NCI-H2107 treated with DMSO at 0.1 percent for 48 hours (cell line): ENCODE results near the gene EIF2B5.
"Not testable (repeated sequence)": the region's sequence is repeated elsewhere in the genome, so short reads cannot be mapped to it uniquely, and the experiment has no call there.

Experiments used
- DNase-seq: peaks from one replicate; lab custom pipeline; 2025; ENCODE audit not compliant: unreplicated experiment; lab: John Stamatoyannopoulos, UW

Gene EIF2B5

GRCh38 chr3:184145111-184145524 is 10.0 kb downstream of the EIF2B5 start:
- peak; percentile 85 for DNase-seq

- no peak for DNase-seq
Observed at GRCh38 chr3:184145751-184146270, 10.7 kb downstream of the EIF2B5 start.

- DNase-seq = no peak
Observed at GRCh38 chr3:184148076-184148475, 12.9 kb downstream of the EIF2B5 start.

GRCh38 chr3:184149123-184149522 is 14.0 kb downstream of the EIF2B5 start:
- DNase-seq = no peak

- not testable (repeated sequence) for DNase-seq
Observed at GRCh38 chr3:184149770-184150169, 14.6 kb downstream of the EIF2B5 start.

- DNase-seq = no peak
Observed at GRCh38 chr3:184154885-184155643, 19.9 kb downstream of the EIF2B5 start, which contains the start of gene DVL3. Gene DVL3, plus strand, starts transcription at chr3:184155377. Its CDS starts 259 bp downstream, at chr3:184155636.

GRCh38 chr3:184155644-184156521 is 20.7 kb downstream of the EIF2B5 start:
- peak; percentile 36 for DNase-seq

DNA sequence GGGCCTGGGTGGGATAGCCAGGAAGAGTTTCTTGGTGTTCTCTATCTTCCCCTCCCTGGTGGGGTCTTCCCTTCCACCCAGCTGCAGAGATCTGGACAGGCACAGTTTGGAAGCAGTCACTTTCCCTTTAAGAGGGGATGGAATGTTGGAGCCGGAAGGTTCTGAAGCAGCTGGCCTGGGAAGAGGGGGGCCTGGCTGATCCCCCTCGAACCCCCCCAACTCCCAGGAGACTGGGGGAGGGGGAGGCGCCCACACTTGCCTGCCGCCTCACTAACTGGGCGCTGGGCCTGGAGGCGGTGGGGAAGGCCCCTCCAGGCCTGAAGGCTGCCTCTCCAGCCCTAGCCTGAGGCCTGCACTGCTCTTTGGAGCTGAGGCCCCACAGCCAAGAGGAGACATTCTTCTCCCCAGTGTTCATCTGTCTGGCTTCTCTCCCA is 21.4 kb downstream of the EIF2B5 start:
- peak; percentile 81 for DNase-seq

DNA sequence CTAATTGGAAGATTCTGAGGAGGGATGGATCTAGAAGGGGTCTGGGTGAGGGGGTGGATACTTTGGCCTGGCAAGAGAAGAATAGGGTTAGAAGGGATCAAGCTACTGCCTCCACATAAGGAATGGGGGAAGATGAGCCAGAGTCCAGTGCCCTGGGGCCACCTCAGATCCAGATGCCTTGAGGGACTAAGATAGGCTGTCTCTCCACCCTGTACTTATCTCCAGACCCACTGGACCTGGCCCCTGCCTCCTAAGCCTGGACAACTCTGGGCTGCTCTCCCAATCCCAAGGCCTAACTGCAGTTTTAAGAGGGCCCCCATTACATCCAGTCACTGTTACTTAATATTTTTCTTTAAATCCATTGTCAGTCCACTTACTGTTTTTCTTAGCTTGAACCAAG is 22.0 kb downstream of the EIF2B5 start:
- no peak for DNase-seq

DNA sequence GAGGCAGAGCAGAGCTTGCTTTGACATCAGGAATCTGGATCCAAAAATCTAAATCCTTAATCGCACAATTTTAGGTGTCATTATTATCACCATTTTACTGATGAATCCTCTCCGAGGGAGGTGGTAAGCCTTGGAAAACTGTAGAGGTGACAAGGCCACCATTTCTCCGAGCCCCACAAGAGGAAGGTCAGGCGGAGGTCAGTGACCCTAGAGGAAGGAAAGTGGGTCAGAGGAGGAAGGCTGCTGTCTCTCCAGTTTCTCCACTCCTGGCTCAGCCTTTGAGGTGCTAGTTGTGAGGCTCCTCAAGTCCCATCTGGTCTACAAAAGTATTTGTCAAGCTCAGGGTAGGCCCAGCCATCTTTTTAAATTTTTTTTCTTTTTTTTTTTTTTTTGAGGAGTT is 23.2 kb downstream of the EIF2B5 start:
- no peak for DNase-seq

GRCh38 chr3:184160456-184160855 is 25.3 kb downstream of the EIF2B5 start:
- no peak for DNase-seq

DNA sequence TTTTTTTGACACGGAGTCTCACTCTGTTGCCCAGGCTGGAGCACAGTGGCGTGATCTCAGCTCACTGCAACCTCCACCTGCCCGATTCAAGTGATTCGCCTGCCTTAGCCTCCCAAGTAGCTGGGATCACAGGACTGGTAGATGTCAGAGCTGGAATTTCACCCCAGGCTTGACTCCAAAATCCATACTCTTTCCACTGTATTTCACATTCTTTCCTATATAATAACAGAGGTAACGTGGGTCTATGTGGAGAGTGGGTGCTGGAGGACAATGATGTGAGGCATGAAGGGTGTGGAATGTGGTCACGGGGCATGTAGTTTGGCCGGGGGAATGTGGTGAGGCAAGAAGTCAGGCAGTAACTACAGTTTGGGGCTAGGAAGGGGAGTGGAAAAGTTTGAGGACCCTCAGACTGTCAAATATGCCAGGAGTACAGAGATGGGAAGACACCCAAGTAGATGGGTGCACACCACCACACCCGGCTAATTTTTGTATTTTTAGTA is 27.5 kb downstream of the EIF2B5 start:
- DNase-seq = not testable (repeated sequence)

GRCh38 chr3:184164648-184165330 is 29.6 kb downstream of the EIF2B5 start:
- no peak for DNase-seq

- DNase-seq = no peak
Observed at GRCh38 chr3:184165543-184165942, 30.4 kb downstream of the EIF2B5 start.

- DNase-seq = no peak
Observed at GRCh38 chr3:184166671-184167070, 31.5 kb downstream of the EIF2B5 start.

- no peak for DNase-seq
Observed at GRCh38 chr3:184167786-184168185, 32.6 kb downstream of the EIF2B5 start.

- no peak for DNase-seq
Observed at GRCh38 chr3:184168363-184169120, 33.4 kb downstream of the EIF2B5 start.

DNA sequence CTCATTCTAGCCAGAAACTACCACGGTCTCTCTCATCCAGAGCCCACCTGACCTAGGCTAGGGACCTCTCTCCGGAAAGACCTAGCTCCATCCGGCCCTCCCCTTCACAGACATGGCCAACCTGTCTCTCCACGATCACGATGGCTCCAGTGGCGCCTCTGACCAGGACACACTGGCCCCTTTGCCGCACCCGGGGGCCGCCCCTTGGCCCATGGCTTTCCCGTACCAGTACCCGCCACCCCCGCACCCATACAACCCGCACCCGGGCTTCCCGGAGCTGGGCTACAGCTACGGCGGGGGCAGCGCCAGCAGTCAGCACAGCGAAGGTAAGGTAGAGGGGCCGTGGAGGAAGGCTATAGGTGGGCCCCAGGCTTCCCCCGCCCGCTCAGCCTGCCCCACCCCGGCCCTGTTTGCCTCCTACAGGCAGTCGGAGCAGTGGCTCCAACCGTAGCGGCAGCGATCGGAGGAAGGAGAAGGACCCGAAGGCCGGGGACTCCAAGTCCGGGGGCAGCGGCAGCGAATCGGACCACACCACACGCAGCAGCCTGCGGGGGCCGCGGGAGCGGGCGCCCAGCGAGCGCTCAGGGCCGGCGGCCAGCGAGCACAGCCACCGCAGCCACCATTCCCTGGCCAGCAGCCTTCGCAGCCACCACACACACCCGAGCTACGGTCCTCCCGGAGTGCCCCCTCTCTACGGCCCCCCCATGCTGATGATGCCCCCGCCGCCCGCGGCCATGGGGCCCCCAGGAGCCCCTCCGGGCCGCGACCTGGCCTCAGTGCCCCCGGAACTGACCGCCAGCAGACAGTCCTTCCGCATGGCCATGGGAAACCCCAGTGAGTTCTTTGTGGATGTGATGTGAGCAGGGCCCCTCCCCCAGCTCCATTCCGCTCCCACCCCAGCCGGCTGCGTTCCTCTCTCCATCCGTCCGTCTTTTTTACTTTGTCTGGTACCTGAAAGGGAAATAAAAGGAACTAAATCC is 35.0 kb downstream of the EIF2B5 start:
- DNase-seq = no peak

DNA sequence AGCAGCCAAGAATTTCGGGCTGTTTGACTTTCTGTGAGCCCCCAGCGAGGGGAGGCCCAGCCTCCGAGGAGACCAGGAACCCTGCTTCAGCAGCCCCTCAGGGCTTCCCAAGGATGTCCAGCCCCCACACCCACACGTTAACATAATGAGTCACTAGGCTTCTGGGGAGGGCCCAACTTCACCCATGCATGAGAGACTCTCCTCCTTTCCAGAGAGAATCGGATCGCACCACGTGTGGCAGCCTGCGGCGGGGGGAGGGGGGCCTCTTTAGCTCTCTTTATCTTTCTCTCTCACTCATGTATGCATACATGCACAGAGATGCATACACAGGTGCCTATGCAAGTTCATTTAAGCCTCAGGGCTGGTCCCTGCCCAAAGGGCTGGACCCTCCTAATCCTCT is 36.4 kb downstream of the EIF2B5 start:
- DNase-seq = no peak
